GM19467 (cell line): Measurements from ENCODE around the gene LRRC63.
"Not testable (repeated sequence)": the region's sequence is repeated elsewhere in the genome, so short reads cannot be mapped to it uniquely, and the experiment has no call there.

Source experiments
- ATAC-seq: cut with Tn5 transposase; IDR thresholded peaks from one replicate; pipeline ENCODE4 v1.9.1; 2021; ENCODE audit warnings: mild to moderate bottlenecking, moderate library complexity; ENCODE audit not compliant: unreplicated experiment

Gene LRRC63

DNA sequence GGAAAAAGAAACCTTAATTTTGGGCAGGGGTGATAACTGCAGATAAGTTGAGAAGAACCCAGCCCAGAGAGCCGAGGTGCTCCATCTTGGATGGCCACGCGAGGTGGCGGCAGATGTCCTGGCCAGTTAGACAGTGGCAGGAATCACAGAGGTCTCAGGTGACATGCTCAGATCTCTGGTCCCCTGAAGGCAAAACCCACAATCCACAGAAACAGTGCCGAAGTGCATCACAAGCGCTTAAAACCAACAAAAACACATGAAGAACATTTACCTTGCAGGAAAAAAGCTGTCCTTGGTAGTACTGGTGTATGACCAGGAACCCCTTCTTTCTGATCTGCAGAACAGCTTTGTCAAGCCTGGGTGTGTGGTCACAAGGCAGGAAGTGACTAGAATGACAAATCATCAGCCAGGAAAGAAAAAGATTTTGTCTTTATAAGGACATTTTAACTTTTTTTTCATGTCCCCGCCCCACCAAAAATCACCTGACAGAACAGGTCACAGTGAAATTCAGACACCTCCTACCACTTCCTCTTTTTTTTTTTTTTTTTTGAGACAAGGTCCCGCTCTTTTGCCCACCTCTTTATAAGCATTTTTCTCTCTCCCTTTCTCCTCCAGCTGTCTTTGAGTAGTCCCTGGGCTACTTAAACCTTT, 29.8 kb upstream of the LRRC63 start, which contains the start of gene LCP1:
Gene LCP1 (minus strand): TSS at position 338 of the 651 bp plus-strand sequence. CDS start 22,515 bp downstream, outside the sequence.
- ATAC-seq: peak; percentile 61

GRCh38 chr13:46182491-46182877, 29.2 kb upstream of the LRRC63 start:
- ATAC-seq: no peak

DNA sequence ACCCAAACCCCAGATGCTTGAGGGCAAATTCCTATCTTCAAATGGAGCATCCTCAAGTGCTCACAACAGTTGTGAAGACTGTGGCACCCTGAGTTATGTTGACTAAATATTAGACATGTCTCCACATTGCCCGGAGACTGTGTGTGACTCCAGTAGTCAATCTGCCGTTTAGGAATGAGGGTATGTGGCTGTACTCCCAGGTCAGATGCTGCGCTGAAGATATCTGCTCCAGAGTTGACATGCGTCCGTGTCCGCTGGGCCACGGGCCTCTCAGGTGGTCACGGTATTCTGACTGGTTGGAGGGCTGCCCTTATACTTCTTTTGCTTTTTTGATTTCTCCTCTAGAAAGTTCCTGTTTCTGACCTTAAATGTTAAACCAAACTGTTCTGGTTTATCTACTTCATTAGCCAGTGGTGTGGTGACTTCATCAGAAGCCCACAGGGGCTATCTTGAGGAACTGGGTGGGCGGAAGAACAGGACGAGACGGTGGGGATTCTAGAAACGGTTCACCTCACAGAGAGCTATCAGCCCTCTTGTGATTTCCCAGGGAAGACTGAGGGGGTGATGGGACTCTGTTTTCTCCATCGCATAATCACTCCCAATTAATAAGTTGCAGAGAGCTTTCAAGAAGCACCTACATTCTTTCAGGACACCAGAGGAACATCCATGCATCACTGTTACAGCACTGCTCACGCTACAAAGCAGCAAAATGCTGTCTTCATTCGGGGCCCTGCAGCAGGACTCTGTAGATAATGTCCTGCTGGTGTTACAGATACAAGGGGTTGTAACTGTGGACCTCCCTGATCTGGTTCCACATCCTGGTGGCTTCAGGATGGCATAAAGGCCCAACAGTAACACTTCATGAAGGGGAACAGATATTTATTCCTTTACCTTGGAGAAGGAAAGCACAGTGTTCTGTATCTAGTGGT, 28.4 kb upstream of the LRRC63 start:
- no peak for ATAC-seq

DNA sequence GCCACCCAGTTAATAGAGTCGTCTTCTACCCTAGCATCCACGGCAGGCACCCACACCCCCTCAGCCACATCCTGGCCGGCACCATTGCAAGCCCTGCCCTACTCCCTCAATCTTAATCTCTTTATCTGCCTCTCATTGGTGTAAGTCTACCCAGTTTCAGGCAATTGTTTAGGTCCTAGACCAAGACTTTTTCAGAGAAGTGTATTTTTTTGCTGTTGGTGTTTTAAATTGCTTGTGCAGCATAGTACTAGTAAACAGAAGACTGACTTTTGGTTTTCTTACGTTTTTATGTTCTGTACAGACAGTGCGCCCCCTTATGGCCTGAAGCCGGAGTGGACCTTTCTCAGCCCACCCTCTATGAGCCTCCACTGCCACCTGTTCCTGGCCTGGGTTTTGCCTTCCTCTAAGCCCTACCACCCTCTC, 27.4 kb upstream of the LRRC63 start:
- ATAC-seq: peak; percentile 37

GRCh38 chr13:46185634-46186033, 26.1 kb upstream of the LRRC63 start:
- no peak for ATAC-seq

DNA sequence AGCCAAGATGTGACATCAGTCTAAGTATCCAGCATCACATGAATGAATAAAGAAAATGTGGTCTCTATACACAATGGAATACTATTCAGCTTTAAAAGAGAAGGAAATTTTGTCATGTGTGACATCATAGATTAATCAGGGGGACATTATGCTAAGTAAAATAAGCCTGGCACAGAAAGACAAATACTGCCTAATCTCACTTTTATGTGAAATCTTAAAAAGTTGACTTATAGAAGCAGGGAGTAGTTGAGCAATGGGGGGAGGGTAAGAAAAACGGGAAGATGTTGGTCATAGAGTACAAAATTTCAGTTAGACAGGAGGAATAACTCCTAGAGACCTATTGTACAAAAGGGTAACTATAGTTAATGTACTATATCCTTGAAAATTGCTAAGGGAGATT, 19.3 kb upstream of the LRRC63 start:
- no peak for ATAC-seq

- no peak for ATAC-seq
Observed at GRCh38 chr13:46195016-46195415, 16.7 kb upstream of the LRRC63 start.

DNA sequence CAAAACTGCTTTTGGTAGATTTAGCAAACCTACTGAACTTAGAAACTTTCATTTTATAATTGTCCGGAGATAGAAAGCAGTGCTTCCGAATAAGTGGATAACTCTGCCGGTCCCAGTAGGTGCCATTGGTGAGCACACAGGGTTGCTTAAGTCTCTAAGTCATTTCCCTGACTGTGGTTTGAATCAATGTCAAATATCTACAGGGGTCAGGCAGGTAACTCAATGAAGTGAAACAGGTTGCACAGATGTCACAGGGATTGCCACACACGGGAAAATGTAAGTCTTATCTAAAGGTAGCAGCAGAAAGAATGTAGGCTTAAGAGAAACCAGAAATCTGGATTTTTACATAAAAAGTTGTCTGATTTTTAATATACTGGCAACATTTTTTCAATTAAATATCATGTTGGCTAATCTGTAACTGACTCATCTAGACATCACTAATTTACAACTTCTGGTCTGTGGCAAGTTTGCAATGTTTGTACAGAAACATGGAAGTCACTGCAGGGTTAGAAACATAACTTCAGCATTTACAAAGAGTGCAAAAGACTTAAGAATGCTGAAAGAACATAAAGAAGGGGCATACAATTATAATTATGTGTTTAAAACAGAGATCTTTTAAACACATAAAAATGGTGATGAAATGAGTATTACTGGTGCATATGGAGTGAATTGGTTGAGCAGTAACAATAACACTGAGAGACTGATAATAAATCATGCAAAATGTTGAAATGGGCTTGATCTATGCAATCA, 14.3 kb upstream of the LRRC63 start:
- ATAC-seq: no peak

- ATAC-seq: no peak
Observed at GRCh38 chr13:46198696-46199193, 13.0 kb upstream of the LRRC63 start.

DNA sequence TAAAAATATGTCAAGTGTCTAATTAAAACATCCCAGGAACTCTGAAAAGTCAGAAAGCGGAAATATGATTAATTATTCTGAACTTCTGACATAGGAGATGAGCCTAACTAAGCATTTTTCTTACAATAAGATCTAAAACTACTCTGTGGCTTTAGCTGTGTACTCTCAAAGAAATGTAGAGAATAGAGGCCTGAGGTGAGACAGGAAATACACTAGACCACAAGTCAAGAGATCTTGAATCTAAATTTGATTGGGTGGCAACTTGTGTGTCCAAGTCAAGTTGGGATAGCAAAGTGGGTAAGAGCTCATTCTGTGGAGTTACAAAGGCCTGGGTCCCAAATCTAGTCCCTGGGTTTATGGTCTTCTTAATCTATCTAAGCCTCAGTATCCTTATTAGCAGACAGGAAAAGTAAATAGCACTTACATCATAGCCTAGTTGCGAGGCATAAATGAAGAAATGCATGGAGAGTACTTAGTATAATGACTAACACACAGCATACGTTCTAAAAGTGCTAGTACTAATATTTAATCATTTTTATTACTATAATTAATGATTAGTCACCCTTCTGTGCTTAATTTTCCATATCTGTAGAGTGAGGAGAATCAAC, 9.4 kb upstream of the LRRC63 start:
- ATAC-seq: no peak

- no peak for ATAC-seq
Observed at GRCh38 chr13:46202966-46203365, 8.8 kb upstream of the LRRC63 start.

GRCh38 chr13:46206143-46206542, 5.6 kb upstream of the LRRC63 start:
- no peak for ATAC-seq

GRCh38 chr13:46207828-46208227, 3.9 kb upstream of the LRRC63 start:
- no peak for ATAC-seq

DNA sequence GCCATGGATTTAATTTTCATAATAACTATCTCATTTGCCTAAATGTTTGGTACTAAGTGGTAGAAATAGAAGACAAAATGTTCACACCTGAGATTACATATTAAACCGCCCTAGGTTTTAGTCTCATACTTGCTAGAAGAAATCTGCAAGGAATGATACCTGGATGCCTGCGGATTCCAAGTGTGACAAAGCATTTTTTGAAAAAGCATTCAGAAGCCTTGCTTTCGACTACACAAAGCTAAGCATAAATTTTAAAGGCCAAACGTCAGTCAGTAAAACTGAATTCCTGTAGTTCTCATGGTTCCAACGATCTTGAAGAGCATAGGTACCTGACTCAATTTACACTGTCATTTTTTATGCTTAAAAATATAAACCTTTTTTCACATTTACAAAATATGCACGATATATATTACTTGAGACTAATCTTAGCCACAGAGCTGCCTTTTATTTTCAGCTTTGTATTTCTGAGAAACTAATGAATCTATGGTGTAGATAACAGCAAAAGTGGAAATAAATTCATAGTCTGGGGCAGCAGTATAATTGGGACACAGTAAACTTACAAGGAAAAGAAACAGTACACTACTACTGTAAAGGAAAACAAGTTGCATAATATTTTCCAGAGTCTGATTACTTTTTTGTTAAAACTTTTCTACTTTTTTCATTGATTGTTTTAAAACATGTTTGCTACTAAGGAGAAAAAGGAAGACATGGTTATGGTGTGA, 1.2 kb upstream of the LRRC63 start:
- ATAC-seq: no peak

DNA sequence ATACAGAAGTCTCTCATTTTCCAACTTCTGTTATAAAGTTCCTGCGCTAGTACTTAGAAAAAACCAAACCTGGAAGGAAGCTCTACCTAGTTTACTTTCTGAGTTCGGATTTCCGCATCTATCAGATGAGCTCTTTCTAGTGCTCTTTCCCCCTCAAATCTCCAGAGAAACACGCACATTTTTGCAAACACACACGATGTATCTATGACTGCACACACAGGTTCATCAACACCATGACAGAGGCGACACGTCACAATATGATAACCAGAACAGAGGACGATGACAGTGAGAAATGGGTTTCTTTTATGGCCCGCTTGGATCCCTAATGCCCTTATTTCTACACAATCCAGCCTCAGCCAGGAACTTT, 629 bp upstream of the LRRC63 start:
- ATAC-seq: peak; percentile 13

GRCh38 chr13:46213242-46213641, 1.5 kb downstream of the LRRC63 start:
- ATAC-seq: no peak

DNA sequence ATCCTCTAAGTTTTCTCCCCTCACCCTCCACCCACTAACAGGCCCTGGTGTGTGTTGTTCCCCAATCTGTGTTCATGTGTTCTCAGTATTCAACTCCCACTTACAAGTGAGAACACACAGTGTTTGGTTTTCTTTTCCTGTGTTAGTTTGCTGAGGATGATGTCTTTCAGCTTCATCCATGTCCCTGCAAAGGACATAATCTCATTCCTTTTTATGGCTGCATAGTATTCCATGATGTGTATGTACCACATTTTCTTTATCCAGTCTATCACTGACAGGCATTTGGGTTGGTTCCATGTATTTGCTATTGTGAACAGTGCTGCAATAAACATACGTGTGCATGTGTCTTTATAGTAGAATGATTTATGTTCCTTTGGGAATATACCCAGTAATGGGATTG, 3.0 kb downstream of the LRRC63 start:
- not testable (repeated sequence) for ATAC-seq

DNA sequence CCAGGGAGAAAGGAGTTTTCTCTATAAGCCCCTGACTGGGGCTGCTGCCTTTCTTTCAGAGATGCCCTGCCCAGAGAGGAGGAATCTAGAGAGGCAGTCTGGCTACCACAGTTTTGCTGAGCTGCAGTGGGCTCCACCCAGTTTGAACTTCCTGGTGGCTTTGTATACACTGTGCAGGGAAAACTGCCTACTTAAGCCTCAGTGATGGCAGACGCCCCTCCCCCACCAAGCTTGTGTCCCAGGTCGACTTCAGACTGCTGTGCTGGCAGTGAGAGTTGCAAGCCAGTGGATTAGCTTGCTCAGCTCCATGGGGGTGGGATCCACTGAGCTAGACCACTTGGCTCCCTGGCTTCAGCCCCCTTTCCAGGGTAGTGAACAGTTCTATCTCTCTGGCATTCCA, 8.5 kb downstream of the LRRC63 start:
- ATAC-seq: not testable (repeated sequence)

DNA sequence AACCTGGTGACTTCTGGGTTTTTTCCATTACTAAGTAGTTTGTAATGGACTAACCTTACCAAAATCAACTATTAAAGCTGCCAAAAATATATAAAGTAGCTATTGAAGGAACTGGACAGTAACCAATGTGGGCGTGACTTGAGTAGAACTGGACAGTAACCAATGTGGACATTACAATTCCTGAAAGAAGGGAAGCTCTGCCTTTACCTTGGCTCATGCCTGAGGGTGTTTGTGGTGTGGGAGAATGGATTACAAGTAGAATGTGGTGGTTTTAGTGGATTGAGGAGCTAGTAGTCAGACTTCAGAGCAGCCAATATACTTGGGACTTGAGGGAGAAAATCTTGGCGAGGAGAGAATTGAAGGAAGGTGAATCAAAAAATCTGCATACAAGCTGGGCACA, 17.5 kb downstream of the LRRC63 start:
- ATAC-seq: no peak

- no peak for ATAC-seq
Observed at GRCh38 chr13:46232281-46232680, 20.6 kb downstream of the LRRC63 start.
